ENCODE measurements around the gene SPAAR.
"Not testable (repeated sequence)": the region's sequence is repeated elsewhere in the genome, so short reads cannot be mapped to it uniquely, and the experiment has no call there.

The SPAAR gene

DNA sequence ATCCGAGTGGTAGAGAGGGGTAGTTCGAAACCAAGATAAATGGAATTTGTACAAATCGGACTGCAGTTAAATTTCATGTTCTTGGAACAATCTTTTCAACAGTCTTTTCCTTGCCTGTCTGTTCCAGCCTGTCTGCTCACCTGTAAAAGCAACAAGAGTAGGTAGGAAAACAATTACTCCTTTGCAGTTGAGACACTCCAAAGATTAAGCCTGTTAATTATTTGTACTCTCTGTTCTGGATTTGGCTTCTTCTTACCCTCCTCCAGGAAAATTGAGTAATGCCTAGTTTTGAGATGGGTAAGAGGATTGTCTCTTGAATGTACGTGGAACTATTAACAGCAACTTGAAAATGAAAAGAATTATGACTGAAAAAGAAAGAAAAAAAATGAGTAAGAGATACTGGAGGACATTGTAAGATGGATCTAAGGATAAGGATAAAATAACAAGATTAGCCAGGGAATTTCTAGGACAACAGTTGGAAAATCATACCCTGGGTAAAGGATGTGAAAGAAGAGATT is 24.3 kb downstream of the SPAAR start:
- Histone ChIP-seq H3K9ac (ENCODE audit: low read depth, low read length) (no peak overlapping the region), H3K9me3 (ENCODE audit: insufficient read depth, low read length, severe bottlenecking) (peaks cover 5% of the 10 kb centered on the region), H2AFZ (ENCODE audit: low read depth, low read length) (no peak overlapping the region), H3K79me2 (ENCODE audit: insufficient read depth, low read length) (no peaks in the 10 kb centered on the region), H3K4me1 (ENCODE audit: insufficient read depth, low read length) (peaks cover 12% of the 10 kb centered on the region), H3K4me2 (ENCODE audit: insufficient read depth, low read length) (no peak overlapping the region), H4K20me1 (ENCODE audit: insufficient read depth, low read length) (no peaks in the 10 kb centered on the region), H3K27me3 (ENCODE audit: insufficient read depth, low read length, poor library complexity) (no peaks in the 10 kb centered on the region), H3K4me3 (ENCODE audit: low read depth in 1 of 2, low read length in 2 of 2) (no peak overlapping the region), H3K36me3 (ENCODE audit: insufficient read depth, low read length) (no peaks in the 10 kb centered on the region), H3K27ac (ENCODE audit: low read length) (no peak overlapping the region)
- no peak for DNase-seq
- no peak for ATAC-seq (ENCODE audit: insufficient read depth, low read depth)
- TF ChIP-seq, protein P1, sequence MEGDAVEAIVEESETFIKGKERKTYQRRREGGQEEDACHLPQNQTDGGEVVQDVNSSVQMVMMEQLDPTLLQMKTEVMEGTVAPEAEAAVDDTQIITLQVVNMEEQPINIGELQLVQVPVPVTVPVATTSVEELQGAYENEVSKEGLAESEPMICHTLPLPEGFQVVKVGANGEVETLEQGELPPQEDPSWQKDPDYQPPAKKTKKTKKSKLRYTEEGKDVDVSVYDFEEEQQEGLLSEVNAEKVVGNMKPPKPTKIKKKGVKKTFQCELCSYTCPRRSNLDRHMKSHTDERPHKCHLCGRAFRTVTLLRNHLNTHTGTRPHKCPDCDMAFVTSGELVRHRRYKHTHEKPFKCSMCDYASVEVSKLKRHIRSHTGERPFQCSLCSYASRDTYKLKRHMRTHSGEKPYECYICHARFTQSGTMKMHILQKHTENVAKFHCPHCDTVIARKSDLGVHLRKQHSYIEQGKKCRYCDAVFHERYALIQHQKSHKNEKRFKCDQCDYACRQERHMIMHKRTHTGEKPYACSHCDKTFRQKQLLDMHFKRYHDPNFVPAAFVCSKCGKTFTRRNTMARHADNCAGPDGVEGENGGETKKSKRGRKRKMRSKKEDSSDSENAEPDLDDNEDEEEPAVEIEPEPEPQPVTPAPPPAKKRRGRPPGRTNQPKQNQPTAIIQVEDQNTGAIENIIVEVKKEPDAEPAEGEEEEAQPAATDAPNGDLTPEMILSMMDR (IDR thresholded peaks at IDR 0.05; ENCODE audit: borderline replicate concordance, extremely low read depth, low read length, poor library complexity, severe bottlenecking): no peak
- no peak for TF ChIP-seq EZH2 (IDR thresholded peaks at IDR 0.05; ENCODE audit: borderline replicate concordance, low read depth, low read length, severe bottlenecking)

DNA sequence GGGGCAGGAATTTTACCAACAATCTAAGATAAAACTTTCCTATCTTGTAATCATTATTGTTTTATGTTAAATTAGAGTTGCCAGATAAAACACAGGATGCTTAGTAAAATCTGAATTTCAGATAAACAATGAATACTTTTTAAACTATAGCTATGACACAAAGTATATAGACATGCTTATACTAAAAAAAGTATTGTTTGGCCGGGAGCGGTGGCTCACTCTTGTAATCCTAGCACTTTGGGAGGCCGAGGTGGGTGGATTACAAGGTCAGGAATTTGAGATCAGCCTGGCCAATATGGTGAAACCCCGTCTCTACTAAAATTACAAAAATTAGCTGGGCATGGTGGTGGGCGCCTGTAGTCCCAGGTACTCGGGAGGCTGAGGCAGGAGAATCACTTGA is 24.8 kb downstream of the SPAAR start:
- not testable (repeated sequence) for H3K27ac ChIP-seq (ENCODE audit: low read length); H3K9ac ChIP-seq (ENCODE audit: low read depth, low read length); H3K9me3 ChIP-seq (ENCODE audit: insufficient read depth, low read length, severe bottlenecking); H3K79me2 ChIP-seq (ENCODE audit: insufficient read depth, low read length); DNase-seq; H4K20me1 ChIP-seq (ENCODE audit: insufficient read depth, low read length); H2AFZ ChIP-seq (ENCODE audit: low read depth, low read length); H3K27me3 ChIP-seq (ENCODE audit: insufficient read depth, low read length, poor library complexity); H3K4me2 ChIP-seq (ENCODE audit: insufficient read depth, low read length); ATAC-seq (ENCODE audit: insufficient read depth, low read depth); H3K36me3 ChIP-seq (ENCODE audit: insufficient read depth, low read length); H3K4me3 ChIP-seq (ENCODE audit: low read depth in 1 of 2, low read length in 2 of 2)
- peaks cover 17% of the 10 kb centered on the region for H3K4me1 ChIP-seq (ENCODE audit: insufficient read depth, low read length)

DNA sequence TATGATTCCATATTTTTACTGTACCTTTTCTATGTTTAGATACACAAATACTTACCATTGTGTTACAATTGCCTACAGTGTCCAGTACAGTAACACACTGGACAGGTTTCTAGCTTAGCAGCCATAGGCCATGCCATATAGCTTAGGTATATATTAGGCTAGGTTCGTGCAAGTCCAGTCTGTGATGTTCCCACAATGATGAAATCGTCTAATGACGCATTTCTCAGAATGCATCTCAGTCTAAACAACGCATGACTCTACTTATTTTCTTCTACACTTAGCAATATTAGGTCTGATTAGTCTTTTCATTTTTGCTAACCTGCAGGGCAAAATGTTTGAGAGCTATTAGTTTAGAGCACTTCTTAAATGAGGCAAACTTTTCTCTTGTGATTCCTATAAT is 26.0 kb downstream of the SPAAR start:
- H3K27me3 ChIP-seq (ENCODE audit: insufficient read depth, low read length, poor library complexity): no peaks in the 10 kb centered on the region
- ATAC-seq (ENCODE audit: insufficient read depth, low read depth) (no peak), DNase-seq (no peak)
- H3K27ac ChIP-seq (ENCODE audit: low read length): no peak overlapping the region
- no peak overlapping the region for H3K4me2 ChIP-seq (ENCODE audit: insufficient read depth, low read length)
- peaks cover 5% of the 10 kb centered on the region for H3K9me3 ChIP-seq (ENCODE audit: insufficient read depth, low read length, severe bottlenecking)
- H3K9ac ChIP-seq (ENCODE audit: low read depth, low read length): no peak overlapping the region
- no peaks in the 10 kb centered on the region for H3K36me3 ChIP-seq (ENCODE audit: insufficient read depth, low read length)
- H4K20me1 ChIP-seq (ENCODE audit: insufficient read depth, low read length): no peaks in the 10 kb centered on the region
- H2AFZ ChIP-seq (ENCODE audit: low read depth, low read length): no peak overlapping the region
- H3K4me1 ChIP-seq (ENCODE audit: insufficient read depth, low read length): peaks cover 29% of the 10 kb centered on the region
- no peak for TF ChIP-seq EZH2 (IDR thresholded peaks at IDR 0.05; ENCODE audit: borderline replicate concordance, low read depth, low read length, severe bottlenecking)
- TF ChIP-seq, protein P1 (IDR thresholded peaks at IDR 0.05; ENCODE audit: borderline replicate concordance, extremely low read depth, low read length, poor library complexity, severe bottlenecking): no peak
- H3K4me3 ChIP-seq (ENCODE audit: low read depth in 1 of 2, low read length in 2 of 2): no peak overlapping the region
- H3K79me2 ChIP-seq (ENCODE audit: insufficient read depth, low read length): no peaks in the 10 kb centered on the region

DNA sequence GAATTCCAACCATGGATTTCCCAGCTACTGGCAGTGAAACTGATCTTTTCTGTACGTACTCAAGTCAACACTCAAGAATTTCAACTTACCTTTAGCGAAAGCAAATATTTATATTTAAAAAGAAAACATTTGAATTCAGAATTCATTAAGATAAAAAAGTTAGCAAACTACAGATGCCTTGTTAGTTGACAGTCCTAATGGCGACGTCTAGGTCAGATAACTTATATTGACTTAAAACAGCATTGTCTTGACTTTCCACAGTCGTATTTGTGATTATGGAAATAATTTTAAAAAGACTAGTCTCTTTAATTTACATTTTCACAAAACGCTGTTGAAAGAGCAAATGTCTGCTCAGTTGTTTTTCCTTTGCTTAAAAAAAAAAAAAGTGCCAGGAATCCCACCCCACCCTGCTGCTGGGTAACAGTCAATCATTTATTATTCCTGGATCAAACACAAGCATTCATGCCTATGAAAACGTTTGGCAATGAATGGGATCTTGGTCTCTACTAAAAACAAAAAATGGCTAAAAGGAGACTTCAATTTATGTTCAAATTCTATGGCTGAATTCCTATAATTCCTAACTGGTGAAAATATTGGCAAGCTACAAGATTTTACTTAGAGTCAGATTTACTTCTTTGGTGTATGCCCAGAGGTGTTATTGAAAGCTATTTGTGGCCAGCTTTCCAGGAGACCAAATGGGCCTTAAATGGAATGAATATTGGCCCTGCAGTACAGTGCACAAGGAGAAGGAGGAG is 26.6 kb downstream of the SPAAR start:
- ATAC-seq (ENCODE audit: insufficient read depth, low read depth) (no peak), DNase-seq (no peak)
- no peak overlapping the region for H3K27ac ChIP-seq (ENCODE audit: low read length)
- H2AFZ ChIP-seq (ENCODE audit: low read depth, low read length): no peak overlapping the region
- H3K4me3 ChIP-seq (ENCODE audit: low read depth in 1 of 2, low read length in 2 of 2): no peak overlapping the region
- H3K9ac ChIP-seq (ENCODE audit: low read depth, low read length): no peak overlapping the region
- no peaks in the 10 kb centered on the region for H3K79me2 ChIP-seq (ENCODE audit: insufficient read depth, low read length)
- peaks cover 5% of the 10 kb centered on the region for H3K9me3 ChIP-seq (ENCODE audit: insufficient read depth, low read length, severe bottlenecking)
- no peaks in the 10 kb centered on the region for H3K27me3 ChIP-seq (ENCODE audit: insufficient read depth, low read length, poor library complexity)
- H4K20me1 ChIP-seq (ENCODE audit: insufficient read depth, low read length): no peaks in the 10 kb centered on the region
- H3K4me2 ChIP-seq (ENCODE audit: insufficient read depth, low read length): no peak overlapping the region
- H3K4me1 ChIP-seq (ENCODE audit: insufficient read depth, low read length): peaks cover 36% of the 10 kb centered on the region
- TF ChIP-seq, protein P1 (IDR thresholded peaks at IDR 0.05; ENCODE audit: borderline replicate concordance, extremely low read depth, low read length, poor library complexity, severe bottlenecking): no peak
- no peak for TF ChIP-seq EZH2 (IDR thresholded peaks at IDR 0.05; ENCODE audit: borderline replicate concordance, low read depth, low read length, severe bottlenecking)
- no peaks in the 10 kb centered on the region for H3K36me3 ChIP-seq (ENCODE audit: insufficient read depth, low read length)
